DMS114 treated with DMSO at 0.1 percent for 48 hours (cell line): Measurements from ENCODE around the gene ADARB2.
"Not testable (repeated sequence)": the region's sequence is repeated elsewhere in the genome, so short reads cannot be mapped to it uniquely, and the experiment has no call there.

Experiments used
- DNase-seq: peaks from one replicate; lab custom pipeline; 2025; ENCODE audit not compliant: unreplicated experiment; lab: John Stamatoyannopoulos, UW

Gene ADARB2

DNA sequence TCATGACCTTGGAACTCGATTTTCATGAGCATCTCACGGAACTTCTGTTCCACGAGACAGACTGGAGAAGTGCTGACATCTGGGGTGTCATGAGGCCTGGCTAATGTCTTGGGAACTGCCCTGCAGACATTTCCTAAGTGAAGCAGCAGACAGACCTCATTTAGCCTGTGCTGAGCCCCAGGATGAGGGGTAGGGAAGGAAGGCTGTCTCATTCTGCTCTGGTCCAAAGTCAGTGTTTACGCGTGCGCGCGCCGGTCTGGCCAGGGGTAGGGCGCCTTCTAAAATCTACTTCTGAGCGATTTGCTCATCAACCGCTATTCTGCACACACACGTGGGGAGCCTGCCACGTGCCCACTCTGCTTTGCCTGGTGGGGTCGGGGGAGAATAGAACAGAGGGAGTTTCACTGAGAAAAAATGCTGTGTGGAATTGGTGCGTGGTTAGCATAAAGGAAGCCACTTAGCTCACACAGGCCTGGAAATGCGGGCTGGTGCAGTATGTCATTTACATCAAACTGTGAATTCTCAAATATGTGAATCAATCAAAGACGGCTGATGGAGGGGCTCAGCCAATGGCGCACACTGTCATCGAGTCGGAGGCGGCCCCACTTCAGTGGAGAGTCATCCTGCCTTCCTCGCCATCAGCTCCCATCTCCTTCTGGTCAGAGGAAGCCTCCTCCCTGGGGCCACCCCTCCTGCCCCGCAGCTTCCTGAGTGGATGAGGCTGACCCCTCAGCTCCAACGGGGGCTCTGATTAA, 335.1 kb downstream of the ADARB2 start:
- no peak for DNase-seq

DNA sequence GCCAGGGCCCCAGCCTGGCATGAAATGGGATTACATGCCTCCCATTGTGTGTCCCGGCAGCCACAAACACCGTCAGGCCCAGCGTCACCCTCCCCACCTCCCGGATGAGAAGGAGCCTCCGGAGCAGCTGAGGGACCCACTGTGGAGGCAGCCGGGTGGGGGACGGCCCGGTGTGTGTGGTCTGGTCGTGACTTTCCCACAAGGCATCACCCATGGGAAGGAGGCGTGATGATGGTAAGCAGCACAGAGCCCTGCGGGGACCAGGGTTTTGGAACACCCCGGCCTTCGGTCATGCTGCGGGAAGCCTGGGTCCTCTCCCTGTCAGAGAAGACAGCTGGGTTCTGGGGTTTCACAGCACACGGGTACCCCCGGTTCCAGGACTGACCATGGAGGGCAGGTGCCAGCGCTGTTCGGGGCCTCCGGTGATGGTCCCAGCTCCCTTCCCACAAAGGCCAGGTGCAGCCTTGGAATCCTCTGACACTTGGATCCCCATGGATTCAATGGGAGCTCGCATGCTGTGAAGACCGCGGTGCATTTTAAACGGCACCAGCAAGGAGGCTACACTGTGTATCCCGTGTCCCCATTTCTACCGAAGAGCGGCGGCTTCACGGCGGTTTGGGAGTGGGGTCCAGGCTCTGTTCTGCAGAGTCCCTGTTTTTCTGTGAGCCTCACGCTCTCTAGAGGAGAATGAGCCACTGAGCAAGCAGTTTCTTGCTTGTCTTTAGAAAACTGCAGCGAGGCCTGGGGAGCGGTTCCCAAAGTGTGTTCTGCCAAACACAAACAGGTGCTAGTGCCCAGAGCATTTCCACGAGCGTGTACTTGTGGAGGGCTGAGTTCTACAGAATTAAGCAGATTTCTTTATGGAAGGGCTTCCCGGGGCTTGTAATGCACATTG, 336.0 kb downstream of the ADARB2 start:
- DNase-seq, result no peak

DNA sequence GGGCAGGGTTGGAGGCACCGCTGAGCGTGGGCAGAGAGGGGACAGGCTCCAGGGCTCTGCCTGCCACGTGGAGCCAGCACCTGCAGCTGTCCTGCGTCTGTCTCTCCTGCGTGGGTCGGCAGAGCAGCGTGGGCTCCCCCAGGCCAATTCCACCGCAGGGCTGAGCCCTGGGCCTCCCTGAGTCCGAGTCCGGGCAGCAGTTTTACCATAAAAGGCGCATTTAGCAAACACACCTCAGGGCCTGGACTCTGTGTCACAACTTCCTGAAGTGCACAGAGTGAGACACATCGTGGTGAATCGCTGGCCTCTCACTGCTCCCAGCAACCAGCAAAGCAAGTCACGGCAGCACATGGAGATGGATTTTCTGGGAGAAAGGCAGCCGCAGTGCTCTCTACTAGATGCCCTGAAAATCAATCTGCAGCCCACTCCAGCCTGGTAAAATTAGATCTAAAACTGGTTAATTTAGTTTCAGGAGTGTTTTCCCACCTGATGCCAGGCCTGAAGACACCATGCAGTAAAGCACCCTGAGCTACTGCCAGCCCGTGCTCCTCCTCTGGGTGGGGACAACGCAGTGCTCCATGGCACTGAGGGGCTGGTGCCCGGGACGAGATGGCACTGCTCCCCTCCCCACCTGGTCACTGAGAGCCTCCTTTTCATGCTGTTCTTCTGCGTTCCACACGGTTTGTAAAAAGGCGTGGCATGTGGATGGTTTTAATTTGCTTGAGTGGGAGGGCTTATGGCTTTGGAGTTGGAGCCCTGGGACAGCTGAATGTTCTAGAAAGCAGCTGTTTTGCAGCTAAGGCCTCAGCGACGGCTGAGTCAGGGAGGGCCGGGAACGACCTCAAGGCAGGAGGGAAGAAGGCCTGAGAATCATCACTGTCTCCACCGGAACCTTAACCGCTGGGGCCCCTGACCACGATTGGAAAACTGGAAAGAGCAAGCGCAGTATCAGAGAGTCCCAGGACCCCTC, 336.9 kb downstream of the ADARB2 start:
- DNase-seq, result no peak

DNA sequence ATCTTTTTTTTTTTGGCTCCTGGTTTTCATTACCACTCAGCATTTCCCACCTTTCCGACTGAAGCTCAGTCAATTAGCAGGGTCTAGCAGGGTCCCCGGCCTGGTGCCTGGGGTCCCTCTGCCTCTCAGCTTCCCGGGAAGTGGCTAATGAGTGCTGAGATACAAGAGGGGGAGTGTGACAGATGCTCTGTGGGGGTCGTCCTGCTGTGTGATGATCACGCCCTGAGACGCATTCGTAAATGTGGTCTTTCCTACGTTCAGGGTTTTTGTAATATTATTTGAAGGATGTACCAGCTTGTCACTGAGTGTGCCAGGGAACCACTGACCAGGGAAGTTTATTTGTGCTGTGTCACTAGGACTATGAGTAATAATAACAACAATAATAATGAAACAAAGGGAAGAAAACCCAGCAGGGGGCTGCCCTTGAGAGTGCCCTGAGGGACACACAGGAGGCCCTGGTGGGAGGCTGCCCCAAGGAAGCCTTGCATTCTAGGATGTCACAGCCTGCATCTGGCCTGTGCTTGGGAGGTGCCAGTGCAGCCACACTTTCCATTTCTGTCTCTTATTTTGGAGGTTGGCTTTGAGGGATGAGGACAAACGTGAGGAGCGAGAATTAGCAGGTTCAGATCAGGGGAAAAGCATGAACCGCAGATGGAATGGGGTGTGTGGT, 337.8 kb downstream of the ADARB2 start:
- no peak for DNase-seq

DNA sequence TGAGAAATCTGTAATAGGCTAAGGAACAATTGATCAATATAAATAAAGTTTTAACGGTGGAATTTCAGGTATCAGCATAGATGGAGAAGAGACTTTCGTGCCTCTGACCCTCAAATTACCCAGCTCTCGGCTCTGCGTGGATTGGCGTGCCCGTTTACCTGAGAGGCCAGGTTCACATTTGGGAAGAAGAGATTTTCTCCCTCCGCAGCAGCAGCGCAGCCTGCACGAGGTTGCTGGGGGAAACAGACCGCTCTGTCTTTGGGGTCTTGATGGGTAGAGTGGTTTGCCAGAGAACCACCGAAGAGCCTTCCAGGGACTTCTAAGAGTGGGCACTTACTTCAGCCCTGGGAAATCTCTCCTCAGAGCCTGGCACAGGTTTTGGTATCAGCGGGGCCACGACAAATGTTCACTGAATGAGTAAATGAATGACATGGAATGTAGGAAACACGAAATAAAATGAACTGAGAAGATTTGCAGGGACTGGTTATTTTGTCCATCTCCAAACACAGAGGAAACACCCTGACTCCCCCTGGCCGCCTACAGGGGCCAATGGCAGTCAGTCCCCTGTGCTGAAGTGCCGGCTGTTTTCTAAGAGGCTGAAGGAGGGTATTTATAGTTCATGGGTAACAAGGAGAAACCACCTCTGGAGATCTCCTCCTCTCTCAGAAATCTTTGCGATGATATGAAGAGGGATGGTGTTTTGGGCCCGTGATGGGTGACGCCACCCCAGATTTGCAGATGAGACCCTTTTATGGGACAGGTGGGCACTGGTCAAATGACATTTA, 338.5 kb downstream of the ADARB2 start:
- DNase-seq, result no peak

DNA sequence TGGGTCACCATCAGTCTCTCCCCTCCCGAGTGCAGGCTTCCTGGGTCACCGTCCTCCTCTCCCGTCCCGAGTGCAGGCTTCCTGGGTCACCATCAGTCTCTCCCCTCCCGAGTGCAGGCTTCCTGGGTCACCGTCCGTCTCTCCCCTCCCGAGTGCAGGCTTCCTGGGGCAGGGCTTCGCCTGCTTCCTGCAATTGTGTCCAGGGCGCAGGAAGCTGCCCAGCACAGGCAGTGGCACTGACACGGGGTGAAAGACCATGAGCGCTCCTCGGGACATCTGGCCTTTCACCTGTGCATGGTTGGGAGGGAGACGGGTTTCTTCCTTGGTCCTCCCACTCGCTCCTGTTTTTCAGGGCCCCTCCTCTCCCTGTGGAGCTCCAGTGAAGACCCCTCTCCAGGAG, 339.2 kb downstream of the ADARB2 start:
- DNase-seq, result not testable (repeated sequence)

DNA sequence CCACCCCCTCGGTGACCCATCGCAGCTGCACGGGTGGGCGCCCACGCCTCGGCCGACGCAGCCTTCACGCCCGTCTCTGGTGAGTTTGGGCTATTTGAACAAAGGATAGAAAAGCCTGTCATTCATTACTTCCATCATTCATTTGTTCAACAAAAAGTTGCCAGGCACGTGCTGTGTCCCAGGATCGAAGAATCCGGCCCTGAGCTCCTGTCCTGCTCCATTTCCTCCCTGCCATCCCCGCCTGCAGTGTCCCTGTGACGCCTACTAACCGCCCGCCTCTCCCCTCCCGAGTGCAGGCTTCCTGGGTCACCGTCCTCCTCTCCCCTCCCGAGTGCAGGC, 341.1 kb downstream of the ADARB2 start:
- no peak for DNase-seq

DNA sequence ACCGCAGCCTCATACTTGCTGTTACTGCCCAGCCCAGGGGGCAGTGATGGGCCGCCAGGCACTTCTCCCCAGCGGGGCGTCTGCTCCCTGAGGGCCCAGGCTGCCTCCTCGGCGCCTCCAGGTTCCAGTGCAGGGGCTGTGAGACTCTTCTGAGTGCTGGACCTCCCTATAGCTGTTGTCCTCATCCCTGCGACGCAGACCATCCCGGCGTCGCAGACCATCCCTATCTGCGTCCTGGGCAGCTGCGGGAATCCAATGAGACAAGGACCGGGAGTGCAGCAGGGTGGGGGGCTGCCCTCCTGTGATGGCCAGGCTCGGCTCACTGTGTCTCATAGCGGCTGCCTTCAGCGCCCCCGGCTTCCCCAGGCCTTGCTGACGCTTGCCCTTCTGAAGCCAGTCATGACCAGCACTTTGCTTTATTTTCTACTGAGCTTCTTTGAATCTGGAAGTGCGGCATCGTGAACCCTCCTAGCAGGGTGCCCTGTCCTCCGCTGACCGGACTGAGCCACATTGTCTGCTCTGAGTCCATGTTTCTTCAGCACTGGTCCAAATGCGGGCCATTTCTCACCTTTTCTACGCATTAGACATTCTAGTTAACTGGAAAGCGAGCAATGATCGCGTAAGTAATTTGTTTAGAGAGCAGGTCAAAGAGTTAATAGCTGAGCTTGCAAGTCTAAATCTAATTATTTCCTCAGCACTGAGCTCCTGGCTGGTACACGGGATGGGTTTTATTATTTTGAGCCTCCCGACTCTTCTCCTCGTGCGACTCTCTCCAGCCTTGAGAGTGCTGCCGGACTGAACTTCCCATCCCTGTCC, 341.6 kb downstream of the ADARB2 start:
- DNase-seq, result no peak

DNA sequence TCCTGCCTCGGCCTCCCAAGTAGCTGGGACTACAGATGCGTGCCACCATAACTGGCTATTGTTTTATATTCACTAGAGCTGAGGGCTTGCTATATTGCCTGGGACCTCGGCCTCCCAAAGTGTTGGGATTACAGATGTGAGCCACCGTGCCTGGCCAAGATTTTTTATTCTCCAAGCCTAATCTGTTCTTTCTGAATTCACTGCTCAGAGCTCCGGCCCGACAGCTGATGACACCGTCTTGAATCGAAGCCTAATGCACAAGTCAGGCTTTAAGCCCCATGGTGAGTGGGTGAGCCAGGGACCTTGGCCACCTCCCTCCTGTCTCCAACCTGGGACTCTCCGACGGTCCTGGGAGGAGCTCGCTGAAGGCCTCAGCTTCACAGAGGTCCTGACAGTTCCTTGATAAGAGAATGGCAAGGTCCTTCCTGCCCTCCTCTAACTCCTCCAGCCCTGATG, 342.3 kb downstream of the ADARB2 start:
- no peak for DNase-seq

DNA sequence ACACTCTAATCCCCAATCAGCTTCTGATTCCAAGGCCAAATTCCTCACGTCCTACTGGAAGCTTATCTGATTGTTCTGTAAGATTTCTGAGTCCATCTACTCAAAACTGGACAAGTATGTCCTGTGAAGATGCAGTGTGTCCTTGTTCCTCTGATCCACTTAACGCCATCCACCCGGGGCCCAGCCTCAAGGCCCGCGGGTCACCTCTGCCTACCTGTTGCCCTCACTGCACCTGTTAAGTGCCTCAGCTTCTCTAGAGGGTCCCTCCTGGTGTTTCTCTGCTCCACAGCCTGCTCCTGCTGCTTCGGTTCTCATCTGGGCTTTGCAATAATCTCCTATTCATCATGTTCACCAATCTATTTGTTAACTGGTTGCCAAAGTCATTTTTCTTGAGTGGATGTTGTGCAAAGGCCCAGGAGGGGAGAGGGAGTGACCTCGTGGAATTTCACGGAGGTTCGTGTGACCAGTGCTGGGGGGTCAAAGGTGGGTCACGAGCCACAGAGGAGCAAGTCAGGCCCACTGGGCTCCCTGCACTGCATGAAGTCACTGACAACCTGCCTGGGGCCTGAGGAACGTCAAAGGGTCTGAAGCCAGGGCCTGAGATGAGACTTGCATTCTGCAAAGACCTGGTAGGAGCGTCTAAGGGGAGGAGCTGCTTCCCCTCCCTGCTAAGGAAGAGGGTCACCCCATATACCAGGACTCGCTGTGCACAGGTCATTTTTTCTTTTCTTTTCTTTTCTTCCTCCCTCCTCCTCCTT, 343.0 kb downstream of the ADARB2 start:
- DNase-seq, result no peak

DNA sequence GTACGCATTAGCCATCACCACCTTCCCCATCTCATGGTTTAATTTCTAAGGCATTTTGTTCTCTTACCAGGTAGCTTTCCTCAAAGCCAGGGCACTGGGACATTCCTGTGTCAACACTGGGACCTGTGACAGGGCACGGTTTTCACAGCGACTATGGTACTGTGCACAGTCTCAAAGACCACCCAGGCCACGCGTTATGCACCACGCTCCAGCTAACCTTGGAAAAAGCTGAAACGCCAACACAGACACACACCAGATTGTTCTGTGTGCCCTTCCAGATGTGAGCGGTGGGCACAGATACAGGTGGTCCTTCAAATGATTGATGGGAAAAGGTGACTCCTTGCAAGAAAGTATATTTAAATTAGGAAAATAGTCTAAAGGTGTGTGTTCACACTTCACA, 343.8 kb downstream of the ADARB2 start:
- DNase-seq, result no peak

DNA sequence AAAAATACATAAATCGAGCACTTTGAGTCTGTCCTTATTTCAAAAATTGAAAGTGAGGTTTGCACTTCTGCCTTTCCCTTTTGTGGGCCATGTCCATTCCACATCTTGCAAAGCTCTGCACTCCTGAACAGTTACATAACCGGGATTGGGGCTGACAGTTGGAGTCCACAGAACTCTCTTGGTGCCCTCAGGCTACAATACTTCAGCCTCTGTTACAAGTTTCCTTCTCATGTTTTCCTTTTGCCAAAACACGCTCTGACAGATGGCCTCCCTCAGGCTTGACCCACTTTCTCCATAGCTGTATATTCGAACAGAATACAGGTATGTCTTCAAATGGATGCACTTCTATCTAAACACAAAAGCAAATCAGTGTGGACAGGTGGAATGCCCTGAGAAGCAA, 345.2 kb downstream of the ADARB2 start:
- no peak for DNase-seq

DNA sequence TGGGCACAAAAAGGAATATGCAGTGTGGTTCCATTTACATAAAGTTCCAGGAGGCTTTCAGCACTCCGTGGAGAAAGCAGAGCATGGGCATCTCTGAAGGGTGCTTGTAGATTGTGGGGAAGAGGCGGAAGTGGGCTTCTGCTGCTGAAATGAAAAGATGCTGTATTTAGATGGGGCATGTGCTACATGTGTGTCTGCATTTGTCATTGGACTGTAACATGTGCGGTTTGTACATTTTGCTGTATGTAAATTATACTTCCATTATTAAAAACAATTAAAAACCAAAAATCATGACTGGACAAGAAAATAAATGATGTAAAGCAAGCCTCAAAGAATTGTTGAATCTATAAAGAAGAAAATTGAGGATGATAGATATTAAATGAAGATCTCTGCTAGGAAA, 347.1 kb downstream of the ADARB2 start:
- DNase-seq, result no peak

DNA sequence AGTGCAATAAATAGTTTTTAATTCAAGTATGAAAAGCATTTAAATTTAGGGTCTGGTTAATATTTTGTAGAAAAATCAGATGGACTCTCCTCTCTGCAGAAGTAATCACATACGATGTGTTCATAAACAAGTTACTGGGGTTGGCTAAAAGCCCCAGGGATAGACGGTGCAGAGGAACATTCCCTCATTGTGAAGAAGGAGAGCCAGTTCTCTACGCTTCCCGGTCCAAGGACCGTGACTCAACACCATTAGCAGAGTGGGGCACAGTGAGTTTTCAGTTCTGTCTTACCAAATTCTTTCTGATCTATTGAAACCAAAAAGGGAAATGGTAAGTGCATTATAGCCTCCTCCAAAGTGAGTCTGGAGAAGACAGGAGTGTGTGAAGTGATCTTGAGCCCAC, 353.3 kb downstream of the ADARB2 start:
- DNase-seq, result no peak

DNA sequence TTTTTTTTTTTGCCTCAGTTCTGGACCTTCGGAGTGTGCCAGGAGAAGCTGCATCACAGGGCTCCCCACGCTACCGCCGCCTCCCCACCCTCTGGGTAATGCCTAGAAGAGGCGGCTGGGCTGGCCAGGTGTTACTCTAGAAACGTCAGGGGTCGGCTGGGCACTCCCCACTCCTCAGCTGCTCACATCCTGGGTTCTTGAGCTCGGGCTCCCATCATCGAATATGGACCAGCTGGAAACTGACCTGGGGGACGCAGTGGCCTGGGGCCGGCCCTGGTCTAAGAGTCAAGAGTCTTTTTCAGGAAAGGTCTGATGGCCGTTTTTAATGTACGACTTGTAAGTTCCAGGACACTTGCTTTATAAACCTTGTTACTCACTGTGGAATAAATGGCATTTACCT, 354.6 kb downstream of the ADARB2 start:
- DNase-seq, result no peak

DNA sequence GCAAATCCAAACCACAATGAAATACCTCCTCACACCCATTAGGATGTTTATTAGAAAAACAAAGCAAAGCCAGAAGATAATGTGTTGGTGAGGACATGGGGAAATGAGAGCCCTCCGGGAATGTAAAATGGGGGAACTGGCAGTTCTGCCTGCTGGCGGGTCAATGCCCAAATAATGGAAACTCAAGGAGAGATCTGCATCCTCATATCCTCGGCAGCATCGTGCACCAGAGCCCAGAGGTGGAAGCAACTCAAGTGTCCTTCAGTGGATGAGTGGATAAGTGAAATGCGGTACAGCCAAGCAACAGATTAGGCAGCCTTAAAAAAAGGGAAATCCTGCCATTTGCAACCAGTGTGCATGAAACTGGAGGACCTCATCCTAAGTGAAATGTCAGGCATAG, 356.0 kb downstream of the ADARB2 start:
- DNase-seq, result no peak

DNA sequence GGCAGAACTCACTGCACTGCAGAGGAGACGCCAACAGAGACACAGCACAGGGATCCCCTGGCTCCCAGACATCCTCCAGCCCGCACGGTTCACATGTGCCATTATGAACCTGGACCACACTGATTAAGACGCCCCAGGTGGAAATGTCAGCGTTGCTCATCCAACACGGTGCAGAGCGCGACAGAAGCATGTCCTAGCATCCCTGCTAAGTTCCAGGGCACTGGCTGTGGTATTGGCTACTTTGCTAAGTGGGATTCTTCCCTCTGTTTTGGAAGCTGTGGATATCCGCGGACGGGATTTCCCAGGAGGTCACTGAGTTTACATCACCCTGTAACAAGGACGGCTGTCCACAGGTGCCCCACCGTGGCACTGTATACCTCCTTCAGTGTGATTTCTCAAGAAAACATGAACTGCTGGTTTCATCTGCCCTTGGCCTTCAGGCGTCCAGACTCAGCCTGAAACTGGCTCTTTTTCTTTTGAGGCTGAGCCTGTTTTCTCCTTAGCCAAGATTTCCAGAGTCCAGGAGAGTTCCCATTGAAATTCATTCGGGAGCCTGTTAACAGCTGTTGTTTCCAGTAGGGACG, 357.1 kb downstream of the ADARB2 start:
- DNase-seq, result no peak

DNA sequence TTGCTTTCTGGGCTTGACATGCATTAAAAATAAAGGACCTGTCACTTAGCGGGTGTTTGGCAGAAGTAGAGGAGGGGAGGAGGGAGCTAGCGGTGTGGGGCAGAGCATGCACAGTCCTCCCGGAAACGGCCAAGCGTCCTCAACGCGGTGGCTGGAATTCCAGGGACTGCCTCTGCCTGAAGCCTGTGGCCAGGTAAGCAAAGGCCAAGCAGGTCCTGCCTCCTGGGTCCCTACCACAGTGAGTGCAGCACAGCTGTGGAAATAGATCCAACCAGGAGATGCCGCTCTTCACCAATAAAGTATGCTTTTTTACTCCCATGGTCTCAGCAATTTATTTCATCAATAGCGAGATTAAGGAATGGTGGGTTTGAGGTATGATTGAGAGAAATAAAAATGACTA, 357.7 kb downstream of the ADARB2 start:
- no peak for DNase-seq
